NCI-H1930 (cell line): ENCODE results near the gene DNAH5.
"Not testable (repeated sequence)": the region's sequence is repeated elsewhere in the genome, so short reads cannot be mapped to it uniquely, and the experiment has no call there.

ENCODE experiments used
- DNase-seq, 2 experiments: peaks; one replicate each; lab custom pipeline; 2025; lab: John Stamatoyannopoulos, UW

DNAH5 gene, protein sequence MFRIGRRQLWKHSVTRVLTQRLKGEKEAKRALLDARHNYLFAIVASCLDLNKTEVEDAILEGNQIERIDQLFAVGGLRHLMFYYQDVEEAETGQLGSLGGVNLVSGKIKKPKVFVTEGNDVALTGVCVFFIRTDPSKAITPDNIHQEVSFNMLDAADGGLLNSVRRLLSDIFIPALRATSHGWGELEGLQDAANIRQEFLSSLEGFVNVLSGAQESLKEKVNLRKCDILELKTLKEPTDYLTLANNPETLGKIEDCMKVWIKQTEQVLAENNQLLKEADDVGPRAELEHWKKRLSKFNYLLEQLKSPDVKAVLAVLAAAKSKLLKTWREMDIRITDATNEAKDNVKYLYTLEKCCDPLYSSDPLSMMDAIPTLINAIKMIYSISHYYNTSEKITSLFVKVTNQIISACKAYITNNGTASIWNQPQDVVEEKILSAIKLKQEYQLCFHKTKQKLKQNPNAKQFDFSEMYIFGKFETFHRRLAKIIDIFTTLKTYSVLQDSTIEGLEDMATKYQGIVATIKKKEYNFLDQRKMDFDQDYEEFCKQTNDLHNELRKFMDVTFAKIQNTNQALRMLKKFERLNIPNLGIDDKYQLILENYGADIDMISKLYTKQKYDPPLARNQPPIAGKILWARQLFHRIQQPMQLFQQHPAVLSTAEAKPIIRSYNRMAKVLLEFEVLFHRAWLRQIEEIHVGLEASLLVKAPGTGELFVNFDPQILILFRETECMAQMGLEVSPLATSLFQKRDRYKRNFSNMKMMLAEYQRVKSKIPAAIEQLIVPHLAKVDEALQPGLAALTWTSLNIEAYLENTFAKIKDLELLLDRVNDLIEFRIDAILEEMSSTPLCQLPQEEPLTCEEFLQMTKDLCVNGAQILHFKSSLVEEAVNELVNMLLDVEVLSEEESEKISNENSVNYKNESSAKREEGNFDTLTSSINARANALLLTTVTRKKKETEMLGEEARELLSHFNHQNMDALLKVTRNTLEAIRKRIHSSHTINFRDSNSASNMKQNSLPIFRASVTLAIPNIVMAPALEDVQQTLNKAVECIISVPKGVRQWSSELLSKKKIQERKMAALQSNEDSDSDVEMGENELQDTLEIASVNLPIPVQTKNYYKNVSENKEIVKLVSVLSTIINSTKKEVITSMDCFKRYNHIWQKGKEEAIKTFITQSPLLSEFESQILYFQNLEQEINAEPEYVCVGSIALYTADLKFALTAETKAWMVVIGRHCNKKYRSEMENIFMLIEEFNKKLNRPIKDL (N-terminal part only)

GRCh38 chr5:13944560-13945199 lies at the start of gene DNAH5:
Gene DNAH5 (minus strand): TSS chr5:13944688. CDS start chr5:13944438, 250 bp downstream.
- DNase-seq: peak; percentile 75 to 95

GRCh38 chr5:13993926-13994325 lies 49.4 kb upstream of the DNAH5 start:
- DNase-seq: no peak

- no peak for DNase-seq
These were observed 48.3 kb upstream of the DNAH5 start for GRCh38 chr5:13992795-13993194.

- no peak for DNase-seq
These were observed 46.9 kb upstream of the DNAH5 start for GRCh38 chr5:13991365-13991764.

DNA sequence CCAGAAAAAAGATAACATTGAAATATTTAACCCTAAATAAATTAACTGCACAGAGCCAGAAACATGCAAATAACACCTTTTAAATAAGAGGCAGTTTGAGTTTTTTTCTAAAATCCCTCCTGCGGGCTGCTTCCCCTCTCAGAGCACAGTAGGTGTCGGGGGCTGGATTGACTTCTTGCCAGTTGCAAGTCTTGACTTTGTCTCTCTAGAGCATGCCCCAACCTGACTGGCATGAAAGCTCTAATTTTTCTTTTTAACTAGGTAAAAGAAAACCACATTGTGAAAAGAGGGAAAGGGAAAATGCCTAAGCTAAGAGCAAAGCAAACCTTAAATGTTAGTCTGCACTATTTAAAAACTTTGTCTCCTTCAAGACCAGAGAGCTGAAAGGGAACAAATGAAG lies 46.4 kb upstream of the DNAH5 start:
- no peak for DNase-seq

GRCh38 chr5:13989832-13990231 lies 45.3 kb upstream of the DNAH5 start:
- DNase-seq: no peak

DNA sequence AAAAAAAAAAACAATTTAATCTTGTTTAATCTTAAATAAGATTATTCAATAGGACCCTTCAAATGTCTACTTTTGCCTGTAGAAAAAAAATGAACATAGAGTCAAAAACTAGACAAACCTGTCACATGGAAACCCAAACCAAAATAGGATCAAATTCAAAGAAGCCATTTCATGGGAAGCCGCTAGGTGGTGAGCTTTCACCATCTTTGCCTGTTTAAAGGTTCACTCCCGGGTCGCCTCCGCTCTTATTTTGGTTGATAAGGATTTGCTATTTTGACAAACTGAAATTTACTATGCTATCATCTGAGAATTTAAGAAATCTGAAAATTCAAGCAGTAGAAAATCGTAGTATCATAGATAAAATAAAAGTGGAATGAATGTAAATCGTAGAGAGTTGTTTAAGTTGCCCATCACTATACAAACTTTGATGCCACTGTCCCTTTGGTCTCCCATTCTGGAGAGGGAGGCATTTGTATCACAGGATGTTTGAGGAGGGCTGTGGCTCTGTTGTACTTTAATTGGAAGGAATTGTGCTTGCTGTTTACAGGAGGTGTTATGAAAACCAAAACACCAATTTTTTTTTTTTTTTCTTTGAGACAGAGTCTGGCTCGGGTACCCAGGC lies 43.5 kb upstream of the DNAH5 start:
- DNase-seq: peak; percentile 38 to 54

DNA sequence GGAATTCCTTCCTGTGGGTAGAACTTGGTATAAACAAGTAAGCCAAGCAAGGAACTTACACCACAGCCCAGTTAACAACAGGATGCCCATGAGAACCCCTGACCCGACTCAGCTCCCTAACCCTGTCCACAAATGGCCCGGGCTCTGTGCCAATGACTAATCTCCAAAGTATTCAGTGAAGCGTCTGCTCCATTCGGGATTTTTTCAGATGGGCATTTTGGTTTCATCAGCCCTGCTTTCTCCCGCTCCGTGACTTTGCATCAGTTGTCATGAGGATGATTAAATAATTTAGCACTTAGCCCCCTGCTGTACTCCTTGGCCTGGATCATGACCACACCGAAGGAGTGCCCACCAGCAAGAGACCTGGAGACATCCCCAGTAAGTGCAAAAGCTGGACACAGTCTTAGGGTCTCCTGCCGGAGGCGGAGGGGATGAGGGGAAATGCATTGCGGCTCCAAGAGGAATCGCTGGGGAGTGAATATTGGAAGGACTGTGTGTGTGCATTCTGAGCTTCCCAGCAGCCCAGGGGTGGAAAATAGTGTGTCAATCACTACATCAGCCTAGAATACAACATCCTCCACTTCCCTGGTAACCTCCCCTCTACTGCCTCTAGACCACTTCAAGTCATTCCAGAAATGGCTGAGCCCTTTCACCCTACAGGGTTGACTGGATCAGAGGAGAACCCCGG lies 41.4 kb upstream of the DNAH5 start:
- DNase-seq: no peak

DNA sequence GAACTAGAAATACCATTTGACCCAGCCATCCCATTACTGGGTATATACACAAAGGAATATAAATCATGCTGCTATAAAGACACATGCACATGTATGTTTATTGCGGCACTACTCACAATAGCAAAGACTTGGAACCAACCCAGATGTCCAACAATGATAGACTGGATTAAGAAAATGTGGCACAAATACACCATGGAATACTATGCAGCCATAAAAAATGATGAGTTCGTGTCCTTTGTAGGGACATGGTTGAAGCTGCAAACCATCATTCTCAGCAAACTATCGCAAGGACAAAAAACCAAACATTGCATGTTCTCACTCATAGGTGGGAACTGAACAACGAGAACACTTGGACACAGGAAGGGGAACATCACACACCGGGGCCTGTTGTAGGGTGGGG lies 40.4 kb upstream of the DNAH5 start:
- not testable (repeated sequence) for DNase-seq

GRCh38 chr5:13976867-13977830 lies 32.7 kb upstream of the DNAH5 start:
- peak; percentile 5 to 45 for DNase-seq

DNA sequence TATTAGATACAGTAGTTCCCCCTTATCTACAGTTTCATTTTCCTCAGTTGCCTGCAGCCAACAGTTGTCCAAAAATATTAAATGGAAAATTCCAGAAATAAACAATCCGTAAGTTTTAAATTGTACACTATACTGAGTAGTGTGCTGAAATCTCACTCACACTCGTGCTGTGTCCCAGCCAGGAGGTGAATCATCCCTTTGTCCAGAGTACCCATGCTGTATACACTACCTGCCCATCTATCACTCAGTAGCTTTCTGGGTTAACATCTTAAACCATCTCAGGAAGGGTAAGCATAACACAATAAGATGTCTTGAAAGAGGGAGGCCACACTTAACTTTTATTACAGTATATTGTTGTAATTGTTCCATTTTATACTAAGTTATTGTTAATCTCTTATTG lies 31.7 kb upstream of the DNAH5 start:
- DNase-seq: no peak

GRCh38 chr5:13975246-13975645 lies 30.8 kb upstream of the DNAH5 start:
- DNase-seq: no peak

GRCh38 chr5:13973724-13974123 lies 29.2 kb upstream of the DNAH5 start:
- DNase-seq: no peak

DNA sequence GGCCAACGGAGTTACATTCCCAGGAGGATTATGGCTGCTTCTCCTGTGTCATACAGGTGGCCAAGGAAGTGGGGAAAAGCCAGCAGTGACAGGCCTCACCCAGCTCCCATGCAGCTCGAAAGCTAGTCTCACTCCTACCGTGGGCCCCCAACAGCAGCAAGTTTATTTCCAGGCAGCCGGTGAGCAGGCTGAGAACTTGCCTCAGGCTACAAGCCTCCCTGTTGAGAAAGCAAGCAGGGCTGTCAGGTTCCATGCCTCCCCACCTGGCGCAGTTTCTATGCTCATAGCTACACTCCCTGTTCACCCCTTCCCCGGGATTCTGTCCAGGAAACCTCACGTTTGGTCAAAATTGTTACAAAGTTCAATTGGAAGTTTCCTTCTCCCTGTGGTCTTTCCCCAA lies 27.5 kb upstream of the DNAH5 start:
- DNase-seq: no peak

DNA sequence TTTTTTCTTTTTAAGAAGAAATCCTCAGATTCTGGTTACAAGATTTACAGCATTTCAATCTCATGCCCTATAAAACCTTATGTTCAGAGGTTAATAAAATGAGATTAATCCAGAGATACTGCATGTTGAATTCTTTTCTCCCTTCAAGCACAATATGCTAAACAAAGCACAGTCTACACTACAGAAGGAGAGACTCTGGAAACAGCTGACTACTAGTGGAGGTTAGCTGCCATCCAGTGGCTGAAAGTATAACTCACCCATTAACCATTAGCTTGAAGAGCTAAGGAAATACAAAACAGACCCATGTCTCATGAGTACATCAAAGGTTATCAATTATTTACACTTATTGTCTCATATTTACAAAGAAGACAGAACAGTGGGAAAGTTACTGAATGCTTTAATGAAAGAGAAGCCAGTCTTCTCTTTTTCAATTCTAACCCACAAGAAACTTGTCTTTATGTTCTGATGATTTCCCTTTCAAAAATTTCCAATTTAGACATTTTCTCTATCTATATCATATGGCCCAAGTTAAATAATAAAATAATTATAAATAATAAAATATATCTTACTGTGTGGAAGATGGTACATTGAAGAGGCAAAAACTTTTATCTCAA lies 12.7 kb upstream of the DNAH5 start:
- peak; percentile 58 to 82 for DNase-seq

DNA sequence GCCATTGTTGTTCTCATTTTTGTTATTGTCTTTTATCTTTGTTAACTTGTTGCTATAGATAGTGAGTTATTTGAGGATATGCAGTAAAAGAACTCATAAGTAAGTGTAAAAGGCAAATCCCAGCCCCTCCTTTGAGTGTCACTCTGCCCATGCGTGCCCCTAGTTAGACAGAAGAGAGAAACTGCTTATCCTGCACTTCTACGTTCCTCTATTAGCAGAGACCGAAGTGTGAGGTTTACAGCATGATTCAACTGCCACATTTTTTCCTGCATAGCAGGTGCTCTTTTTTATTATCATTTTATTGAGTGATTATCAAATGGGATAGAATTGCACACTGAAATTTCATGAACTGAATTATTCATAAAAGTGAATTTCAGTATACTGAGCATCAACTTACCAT lies 12.0 kb upstream of the DNAH5 start:
- no peak for DNase-seq

- no peak for DNase-seq
These were observed 11.4 kb upstream of the DNAH5 start for GRCh38 chr5:13955896-13956295.

- DNase-seq: no peak
These were observed 1.6 kb upstream of the DNAH5 start for GRCh38 chr5:13946111-13946510.

DNA sequence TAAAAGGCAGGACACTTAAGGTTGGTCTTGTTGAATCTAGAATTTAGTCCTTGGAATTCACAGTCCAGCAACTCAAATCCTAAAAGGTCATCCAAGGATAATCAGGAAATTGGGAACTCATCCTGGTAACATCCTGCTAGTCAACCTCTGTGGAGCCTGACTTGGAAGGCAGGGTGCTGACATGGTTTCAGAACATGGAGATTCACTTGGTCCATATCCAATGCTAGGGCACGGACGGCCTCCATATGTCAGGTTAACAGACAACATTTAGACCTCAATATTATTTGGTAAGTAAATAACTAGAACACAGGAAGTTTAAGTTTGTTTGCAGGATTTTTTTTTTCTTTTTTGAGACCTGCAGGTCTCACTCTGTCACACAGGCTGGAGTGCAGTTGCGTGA lies 783 bp upstream of the DNAH5 start:
- DNase-seq: no peak
